HL-60 (cell line): ENCODE data around the gene ADTRP.
A peak's percentile ranks its signal among the peaks of the same experiment; 100 is the strongest.

Source experiments
- DNase-seq, 2 experiments: peaks; one replicate each; pipeline ENCODE4 v3.0.0-alpha.2; 2010 to 2020; ENCODE audit warnings: low read depth in 1 of 2, low spot score in 1 of 2
- H3K27ac ChIP-seq: fragments of 250-450 bp; sonication (Bioruptor Pico); replicated peaks from 2 replicates; pipeline ENCODE4 v1.5.1; 2020; ENCODE audit warnings: mild to moderate bottlenecking, moderate library complexity
- H3K27me3 ChIP-seq: fragments of 250-450 bp; sonication (Bioruptor Pico); 2 replicates; pipeline ENCODE4 v1.5.1; 2021; ENCODE audit warnings: mild to moderate bottlenecking, moderate library complexity; ENCODE audit not compliant: insufficient read depth, poor library complexity, severe bottlenecking
- H3K4me3 ChIP-seq: replicated peaks from 2 replicates; pipeline ENCODE4 v1.5.1; 2011; ENCODE audit warnings: mild to moderate bottlenecking, control low read depth, low read length; ENCODE audit not compliant: insufficient read depth
- GABPA ChIP-seq: IDR thresholded peaks from 2 replicates; pipeline ENCODE4 v1.6.1; 2012; ENCODE audit warnings: low read depth
- POLR2AphosphoS5 ChIP-seq: IDR thresholded peaks from 2 replicates; pipeline ENCODE4 v1.6.1; 2012; ENCODE audit warnings: low read depth
- SPI1 ChIP-seq: IDR thresholded peaks from 2 replicates; pipeline ENCODE4 v1.6.1; 2012; ENCODE audit warnings: low read depth, mild to moderate bottlenecking, borderline replicate concordance
- TF ChIP-seq, protein P1 (sequence below): IDR thresholded peaks from one replicate; pipeline ENCODE4 v1.5.1; 2011; ENCODE audit warnings: low read length, control low read depth, inconsistent platforms; ENCODE audit not compliant: insufficient read depth
- TF ChIP-seq, protein P2 (sequence below): IDR thresholded peaks from 2 replicates; pipeline ENCODE4 v1.6.1; 2012; ENCODE audit warnings: low read depth; ENCODE audit not compliant: insufficient replicate concordance

The ADTRP gene

GRCh38 chr6:11805259-11806053 lies 26.9 kb upstream of the ADTRP start:
- TF ChIP-seq SPI1 (no peak), GABPA (no peak), POLR2AphosphoS5 (no peak)
- TF ChIP-seq, protein P1, sequence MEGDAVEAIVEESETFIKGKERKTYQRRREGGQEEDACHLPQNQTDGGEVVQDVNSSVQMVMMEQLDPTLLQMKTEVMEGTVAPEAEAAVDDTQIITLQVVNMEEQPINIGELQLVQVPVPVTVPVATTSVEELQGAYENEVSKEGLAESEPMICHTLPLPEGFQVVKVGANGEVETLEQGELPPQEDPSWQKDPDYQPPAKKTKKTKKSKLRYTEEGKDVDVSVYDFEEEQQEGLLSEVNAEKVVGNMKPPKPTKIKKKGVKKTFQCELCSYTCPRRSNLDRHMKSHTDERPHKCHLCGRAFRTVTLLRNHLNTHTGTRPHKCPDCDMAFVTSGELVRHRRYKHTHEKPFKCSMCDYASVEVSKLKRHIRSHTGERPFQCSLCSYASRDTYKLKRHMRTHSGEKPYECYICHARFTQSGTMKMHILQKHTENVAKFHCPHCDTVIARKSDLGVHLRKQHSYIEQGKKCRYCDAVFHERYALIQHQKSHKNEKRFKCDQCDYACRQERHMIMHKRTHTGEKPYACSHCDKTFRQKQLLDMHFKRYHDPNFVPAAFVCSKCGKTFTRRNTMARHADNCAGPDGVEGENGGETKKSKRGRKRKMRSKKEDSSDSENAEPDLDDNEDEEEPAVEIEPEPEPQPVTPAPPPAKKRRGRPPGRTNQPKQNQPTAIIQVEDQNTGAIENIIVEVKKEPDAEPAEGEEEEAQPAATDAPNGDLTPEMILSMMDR = no peak
- TF ChIP-seq, protein P2, sequence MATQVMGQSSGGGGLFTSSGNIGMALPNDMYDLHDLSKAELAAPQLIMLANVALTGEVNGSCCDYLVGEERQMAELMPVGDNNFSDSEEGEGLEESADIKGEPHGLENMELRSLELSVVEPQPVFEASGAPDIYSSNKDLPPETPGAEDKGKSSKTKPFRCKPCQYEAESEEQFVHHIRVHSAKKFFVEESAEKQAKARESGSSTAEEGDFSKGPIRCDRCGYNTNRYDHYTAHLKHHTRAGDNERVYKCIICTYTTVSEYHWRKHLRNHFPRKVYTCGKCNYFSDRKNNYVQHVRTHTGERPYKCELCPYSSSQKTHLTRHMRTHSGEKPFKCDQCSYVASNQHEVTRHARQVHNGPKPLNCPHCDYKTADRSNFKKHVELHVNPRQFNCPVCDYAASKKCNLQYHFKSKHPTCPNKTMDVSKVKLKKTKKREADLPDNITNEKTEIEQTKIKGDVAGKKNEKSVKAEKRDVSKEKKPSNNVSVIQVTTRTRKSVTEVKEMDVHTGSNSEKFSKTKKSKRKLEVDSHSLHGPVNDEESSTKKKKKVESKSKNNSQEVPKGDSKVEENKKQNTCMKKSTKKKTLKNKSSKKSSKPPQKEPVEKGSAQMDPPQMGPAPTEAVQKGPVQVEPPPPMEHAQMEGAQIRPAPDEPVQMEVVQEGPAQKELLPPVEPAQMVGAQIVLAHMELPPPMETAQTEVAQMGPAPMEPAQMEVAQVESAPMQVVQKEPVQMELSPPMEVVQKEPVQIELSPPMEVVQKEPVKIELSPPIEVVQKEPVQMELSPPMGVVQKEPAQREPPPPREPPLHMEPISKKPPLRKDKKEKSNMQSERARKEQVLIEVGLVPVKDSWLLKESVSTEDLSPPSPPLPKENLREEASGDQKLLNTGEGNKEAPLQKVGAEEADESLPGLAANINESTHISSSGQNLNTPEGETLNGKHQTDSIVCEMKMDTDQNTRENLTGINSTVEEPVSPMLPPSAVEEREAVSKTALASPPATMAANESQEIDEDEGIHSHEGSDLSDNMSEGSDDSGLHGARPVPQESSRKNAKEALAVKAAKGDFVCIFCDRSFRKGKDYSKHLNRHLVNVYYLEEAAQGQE = no peak
- Histone ChIP-seq H3K4me3 (no peak overlapping the region), H3K27me3 (no peaks in the 10 kb centered on the region), H3K27ac (no peak overlapping the region)
- no peak for DNase-seq

- TF ChIP-seq POLR2AphosphoS5 (no peak), SPI1 (no peak), GABPA (no peak)
- TF ChIP-seq, protein P2 = no peak
- TF ChIP-seq, protein P1 = no peak
- no peak overlapping the region for H3K27ac ChIP-seq
These were observed 26.1 kb upstream of the ADTRP start for GRCh38 chr6:11804701-11805100.

DNA sequence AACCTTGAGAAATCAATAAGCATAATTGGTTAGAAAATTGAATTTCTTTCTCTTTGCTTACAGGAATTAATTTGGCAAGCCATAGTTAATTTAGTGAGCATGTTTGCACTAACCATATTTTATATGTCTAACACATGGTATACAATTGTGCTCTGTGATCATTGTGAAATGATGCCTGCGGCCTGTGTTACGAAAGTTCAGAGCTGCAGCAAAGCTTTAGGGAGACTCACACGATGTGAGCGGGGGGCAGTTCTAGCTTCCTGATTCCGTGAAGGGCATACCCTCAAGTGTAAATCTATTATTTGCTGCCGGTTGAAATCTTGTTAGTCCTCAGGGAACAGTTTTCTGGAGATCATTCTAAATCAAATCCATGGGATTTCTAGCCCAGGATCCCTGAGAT lies 25.5 kb upstream of the ADTRP start:
- TF ChIP-seq POLR2AphosphoS5 (peak; percentile 63; the same call in 1 of the 2 replicates), GABPA (peak; percentile 33; the same call in 1 of the 2 replicates), SPI1 (no peak)
- TF ChIP-seq, protein P1 = no peak
- TF ChIP-seq, protein P2 = no peak
- Histone ChIP-seq H3K27ac (peak overlapping the region; percentile 42), H3K27me3 (no peaks in the 10 kb centered on the region), H3K4me3 (no peak overlapping the region)
- DNase-seq = peak; percentile 73 to 90

More at GRCh38 chr6:11804701-11805100, 26.1 kb upstream of the ADTRP start:
- Histone ChIP-seq H3K4me3 (no peak overlapping the region), H3K27me3 (no peaks in the 10 kb centered on the region)
- DNase-seq = no peak
